Activated CD8-positive, alpha-beta memory T cell treated with anti-CD3 and anti-CD28 coated beads, Interleukin-2, amount 50 U/mL, for 24 hours (primary cell): Measurements from ENCODE around the gene NAT14.
"Not testable (repeated sequence)": the region's sequence is repeated elsewhere in the genome, so short reads cannot be mapped to it uniquely, and the experiment has no call there.

ENCODE experiments used
- DNase-seq: peaks from one replicate; pipeline ENCODE4 v3.0.0-alpha.2; 2020; ENCODE audit errors: extremely low read depth

The NAT14 gene

DNA sequence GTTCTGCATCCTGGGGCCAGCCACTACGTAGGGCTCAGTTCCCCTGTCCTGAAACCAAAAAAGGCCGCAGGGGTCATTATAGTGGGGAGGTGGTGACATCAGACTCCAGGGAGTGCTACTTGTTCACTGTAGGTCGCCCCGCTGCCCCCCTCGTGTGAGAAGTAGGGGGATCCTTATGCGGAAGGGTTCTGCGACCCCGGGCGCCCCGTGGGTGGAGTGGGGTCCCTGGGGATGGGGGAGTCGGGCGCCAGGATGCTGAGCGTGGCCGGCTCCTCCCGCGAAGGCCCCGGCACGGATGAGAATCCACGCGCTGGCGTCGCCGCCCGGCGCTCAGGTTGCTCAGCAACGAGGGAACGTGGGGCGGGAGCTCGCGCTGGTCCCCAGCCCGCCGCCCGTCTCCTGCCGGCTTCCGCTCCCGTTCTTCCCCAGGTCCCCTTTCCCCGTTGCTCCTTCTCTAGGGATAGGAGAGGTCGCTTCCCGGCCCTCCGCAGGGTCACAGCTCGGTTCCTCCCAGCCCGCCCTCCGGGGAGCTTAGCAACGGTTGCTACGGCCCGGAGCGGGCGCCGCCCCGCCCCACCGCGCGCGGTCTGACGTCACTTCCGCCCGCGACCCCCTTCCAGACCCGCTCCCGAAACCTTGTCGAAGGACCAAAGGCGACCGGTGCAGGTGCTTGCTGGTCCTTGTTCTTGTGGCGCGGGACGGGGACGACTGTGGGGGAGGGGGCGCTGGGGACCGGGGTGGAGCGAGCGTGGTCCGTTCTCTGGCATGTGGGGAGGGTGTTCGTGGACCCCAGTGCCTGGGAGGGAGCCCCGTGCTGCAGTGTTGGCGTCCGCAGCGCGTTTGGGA, at the start of gene NAT14:
Gene NAT14, plus strand, starts transcription at position 596 of the 846 bp plus-strand sequence. CDS start 521 bp downstream, outside the sequence.
- no peak for DNase-seq

- no peak for DNase-seq
Measured at GRCh38 chr19:55436847-55437246, 48.1 kb upstream of the NAT14 start.

GRCh38 chr19:55437410-55437809, 47.6 kb upstream of the NAT14 start:
- no peak for DNase-seq

GRCh38 chr19:55439052-55439451, 45.9 kb upstream of the NAT14 start:
- no peak for DNase-seq

- no peak for DNase-seq
Measured at GRCh38 chr19:55440411-55441105, 44.4 kb upstream of the NAT14 start.

GRCh38 chr19:55441319-55441691, 43.7 kb upstream of the NAT14 start:
- no peak for DNase-seq

GRCh38 chr19:55441692-55442321, 43.2 kb upstream of the NAT14 start:
- DNase-seq = no peak

GRCh38 chr19:55442372-55442961, 42.5 kb upstream of the NAT14 start:
- DNase-seq = no peak

- no peak for DNase-seq
Measured at GRCh38 chr19:55443045-55443823, 41.8 kb upstream of the NAT14 start, which contains the start of gene SHISA7. Gene SHISA7, minus strand, starts transcription at chr19:55443300. Its CDS starts 437 bp downstream, at chr19:55442863.

GRCh38 chr19:55443824-55444480, 41.0 kb upstream of the NAT14 start:
- DNase-seq = no peak

- no peak for DNase-seq
Measured at GRCh38 chr19:55444646-55445045, 40.3 kb upstream of the NAT14 start.

GRCh38 chr19:55446060-55446459, 38.9 kb upstream of the NAT14 start:
- no peak for DNase-seq

DNA sequence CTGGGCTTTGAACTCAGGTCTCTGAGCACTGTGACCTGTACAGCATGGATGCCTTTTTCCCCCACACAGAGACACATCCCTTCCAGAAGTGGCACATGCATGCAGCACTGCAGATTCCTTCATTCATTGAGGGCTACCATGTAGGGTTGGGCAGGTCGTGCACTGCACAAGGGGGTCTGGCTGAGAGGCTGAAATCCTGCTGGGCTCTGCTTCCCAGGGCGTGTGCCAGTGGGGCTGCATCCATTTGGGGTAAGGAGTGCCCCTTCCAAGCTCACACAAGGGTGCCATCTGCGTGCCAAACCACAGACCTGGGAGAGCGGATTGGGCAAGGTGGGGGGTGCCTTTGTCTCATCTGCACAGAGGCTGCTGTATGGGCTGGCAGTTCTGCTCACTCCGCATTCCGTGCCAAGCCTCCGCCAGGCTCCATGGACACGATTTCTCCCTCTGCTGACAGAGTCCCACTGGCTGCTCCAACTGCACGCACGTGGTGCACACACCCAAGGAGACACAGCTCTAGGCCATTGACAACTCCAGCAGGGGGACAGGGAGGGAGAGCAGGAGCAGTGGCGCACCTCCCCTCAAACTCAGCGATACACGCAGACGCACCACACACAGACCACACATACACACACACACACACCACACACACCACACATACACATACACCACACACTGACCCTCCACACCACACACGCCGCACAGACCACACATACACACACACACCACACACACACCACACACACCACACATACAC, 37.4 kb upstream of the NAT14 start:
- no peak for DNase-seq

DNA sequence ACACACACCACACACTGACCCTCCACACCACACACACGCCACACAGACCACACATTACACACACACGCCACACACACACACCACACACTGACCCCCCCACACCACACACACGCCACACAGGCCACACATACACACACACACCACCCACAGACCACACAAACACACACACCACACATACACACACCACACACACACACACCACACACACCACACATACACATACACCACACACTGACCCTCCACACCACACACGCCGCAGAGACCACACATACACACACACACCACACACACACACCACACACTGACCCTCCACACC, 36.9 kb upstream of the NAT14 start:
- DNase-seq = not testable (repeated sequence)

DNA sequence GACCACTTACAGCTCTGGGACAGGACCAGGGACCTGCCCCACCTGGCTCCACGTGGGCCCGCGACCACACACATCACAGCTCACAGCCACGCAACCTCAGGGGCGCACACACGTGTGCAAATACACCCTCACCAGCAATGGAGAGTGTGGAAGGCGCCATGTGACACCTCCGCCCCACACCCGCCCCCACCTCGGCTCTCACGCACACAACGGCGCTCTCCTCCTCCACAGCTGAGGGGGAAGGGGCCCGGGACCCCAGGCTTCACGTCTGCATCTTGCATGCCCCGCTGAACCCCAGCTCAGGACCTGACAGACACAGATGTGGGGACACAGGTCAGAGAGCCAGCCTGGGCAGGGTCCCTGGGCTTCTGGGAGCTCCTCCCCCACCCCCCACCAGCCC, 35.5 kb upstream of the NAT14 start:
- no peak for DNase-seq

- DNase-seq = no peak
Measured at GRCh38 chr19:55451163-55451964, 33.6 kb upstream of the NAT14 start.

DNA sequence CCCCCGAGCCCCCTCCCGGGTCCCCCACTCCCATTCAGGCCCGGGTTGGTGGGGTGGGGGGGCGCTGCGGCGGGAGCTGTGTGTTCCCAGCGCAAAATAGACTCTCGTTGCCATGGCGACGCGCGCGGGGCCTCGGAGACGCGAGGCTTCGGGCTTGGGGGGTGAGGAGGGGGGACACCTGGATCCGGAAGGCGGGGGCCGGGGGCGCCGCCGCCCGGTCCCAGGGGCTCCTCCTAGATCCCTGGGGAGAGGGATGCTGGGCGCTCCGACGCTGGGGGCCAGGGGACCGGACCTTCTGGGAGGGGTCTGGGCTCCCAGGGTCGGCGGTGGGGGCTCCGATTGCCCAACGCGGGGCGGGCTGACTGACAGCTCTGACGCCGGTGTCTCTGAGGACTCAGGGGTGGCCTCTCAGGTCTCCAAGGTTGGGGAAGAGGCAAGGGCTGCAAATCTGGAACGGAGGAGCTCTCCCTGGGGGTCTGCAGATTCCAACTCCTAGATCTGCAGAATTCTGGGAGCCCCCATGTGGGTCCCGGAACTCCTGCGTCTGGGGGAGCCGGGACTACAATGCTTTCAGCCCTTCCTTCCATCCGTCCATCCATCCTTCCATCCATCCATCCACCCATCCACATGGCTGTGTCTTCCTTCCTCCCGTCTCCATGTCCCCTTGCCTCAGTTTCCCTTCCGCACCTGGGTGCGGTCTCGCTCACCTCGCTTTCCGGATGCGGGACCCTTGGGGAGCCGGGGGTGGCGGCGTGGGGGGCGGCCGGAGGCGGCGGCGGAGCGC, 32.8 kb upstream of the NAT14 start:
- no peak for DNase-seq

GRCh38 chr19:55452749-55453346, 32.1 kb upstream of the NAT14 start:
- DNase-seq = no peak
